Mammary epithelial cell (primary cell): ENCODE measurements around the gene ZNG1F.
"Not testable (repeated sequence)": the region's sequence is repeated elsewhere in the genome, so short reads cannot be mapped to it uniquely, and the experiment has no call there.

Experiments used
- EZH2 ChIP-seq: IDR thresholded peaks from 2 replicates; pipeline ENCODE4 v1.6.1; 2012; ENCODE audit warnings: low read length, inconsistent platforms, borderline replicate concordance
- TF ChIP-seq, protein P1 (sequence below), 2 donors: IDR thresholded peaks in 1 of 2; conservative IDR thresholded peaks in 1 of 2; 2 replicates each; pipeline ENCODE4 v1.5.1; 2011 to 2012; ENCODE audit warnings: inconsistent platforms in 2 of 2, low read length in 2 of 2, mild to moderate bottlenecking in 2 of 2, control low read depth in 1 of 2, low read depth in 1 of 2; ENCODE audit not compliant: insufficient read depth in 1 of 2; ENCODE audit errors: extremely low read depth in 1 of 2

DNA sequence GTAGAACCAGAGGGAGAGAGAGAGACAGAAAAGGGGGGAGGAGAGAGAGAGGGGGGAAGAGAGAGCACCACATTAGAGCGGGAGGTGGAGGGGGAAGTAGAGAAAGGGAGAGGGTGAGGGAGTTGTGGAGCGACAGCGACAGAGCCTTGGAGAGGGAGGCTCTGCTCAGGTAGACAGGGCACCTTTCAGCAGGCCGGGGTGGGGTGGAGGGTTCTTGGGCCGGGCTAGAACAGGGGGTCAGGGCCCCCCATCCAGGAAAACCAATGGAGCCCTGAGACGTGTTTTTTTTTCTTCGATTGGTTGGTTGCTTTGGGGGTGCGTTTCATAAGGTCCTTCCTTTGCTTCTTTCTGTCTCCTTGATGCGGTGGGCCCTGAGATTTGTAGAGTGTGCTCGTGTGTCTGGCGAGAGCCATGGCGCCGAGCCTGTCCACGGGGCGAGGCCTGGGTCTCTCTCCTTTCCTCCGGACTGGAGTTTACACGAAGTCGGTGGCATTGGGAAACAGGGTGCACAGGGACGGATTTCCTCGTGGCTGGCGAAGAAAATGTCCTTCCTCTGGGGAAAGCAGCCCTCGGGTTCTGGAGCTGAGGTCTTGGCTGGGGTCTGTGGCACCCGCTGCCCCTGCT lies 47.5 kb upstream of the ZNG1F start:
- TF ChIP-seq, protein P1, sequence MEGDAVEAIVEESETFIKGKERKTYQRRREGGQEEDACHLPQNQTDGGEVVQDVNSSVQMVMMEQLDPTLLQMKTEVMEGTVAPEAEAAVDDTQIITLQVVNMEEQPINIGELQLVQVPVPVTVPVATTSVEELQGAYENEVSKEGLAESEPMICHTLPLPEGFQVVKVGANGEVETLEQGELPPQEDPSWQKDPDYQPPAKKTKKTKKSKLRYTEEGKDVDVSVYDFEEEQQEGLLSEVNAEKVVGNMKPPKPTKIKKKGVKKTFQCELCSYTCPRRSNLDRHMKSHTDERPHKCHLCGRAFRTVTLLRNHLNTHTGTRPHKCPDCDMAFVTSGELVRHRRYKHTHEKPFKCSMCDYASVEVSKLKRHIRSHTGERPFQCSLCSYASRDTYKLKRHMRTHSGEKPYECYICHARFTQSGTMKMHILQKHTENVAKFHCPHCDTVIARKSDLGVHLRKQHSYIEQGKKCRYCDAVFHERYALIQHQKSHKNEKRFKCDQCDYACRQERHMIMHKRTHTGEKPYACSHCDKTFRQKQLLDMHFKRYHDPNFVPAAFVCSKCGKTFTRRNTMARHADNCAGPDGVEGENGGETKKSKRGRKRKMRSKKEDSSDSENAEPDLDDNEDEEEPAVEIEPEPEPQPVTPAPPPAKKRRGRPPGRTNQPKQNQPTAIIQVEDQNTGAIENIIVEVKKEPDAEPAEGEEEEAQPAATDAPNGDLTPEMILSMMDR (conservative IDR thresholded peaks at IDR 0.05 in 1 of 2, IDR thresholded peaks at IDR 0.05 in 1 of 2; ENCODE audit: extremely low read depth in 1 of 2, insufficient read depth in 1 of 2, low read depth in 1 of 2, low read length in 2 of 2), result not testable (repeated sequence)
- TF ChIP-seq EZH2, result not testable (repeated sequence)
